ENCODE results near the gene CALCOCO1.

Gene CALCOCO1

GRCh38 chr12:53756300-53757100, 29.2 kb upstream of the CALCOCO1 start:
- peaks cover 33 to 37% of the 10 kb centered on the region in 2 donors for H3K27me3 Mint-ChIP-seq
- H3K4me1 Mint-ChIP-seq, result peaks cover 13 to 24% of the 10 kb centered on the region in 2 donors
- peak overlapping the region; percentile 48 for H3K27ac Mint-ChIP-seq
- H3K36me3 Mint-ChIP-seq, result no peaks in the 10 kb centered on the region
- ATAC-seq (replicated peaks), result no peak
- H3K9me3 Mint-ChIP-seq, result no peaks in the 10 kb centered on the region
- peak overlapping the region; percentile 18 to 38 for H3K4me3 Mint-ChIP-seq
- DNase-seq, result no peak

DNA sequence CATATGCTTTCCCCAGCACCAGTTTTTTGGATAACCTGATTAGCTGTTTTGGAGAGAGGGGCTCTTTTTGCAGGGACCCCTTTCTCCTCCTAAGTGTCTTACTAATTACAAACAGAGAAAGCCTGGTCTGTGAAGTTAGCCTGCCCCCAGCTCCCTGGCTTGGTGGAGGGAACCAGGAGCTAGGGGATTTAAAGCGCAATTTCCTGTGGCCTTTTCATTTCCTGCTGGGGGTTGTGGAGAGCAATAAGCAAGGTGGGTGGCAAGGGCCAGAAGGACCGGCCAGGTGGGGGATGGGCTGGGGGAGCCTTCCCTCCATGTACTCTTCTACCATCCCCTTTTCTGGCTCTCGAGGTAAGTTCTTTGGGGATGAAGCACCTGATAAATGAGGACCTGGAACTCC, 28.6 kb upstream of the CALCOCO1 start:
- Mint-ChIP-seq H3K36me3 (no peaks in the 10 kb centered on the region), H3K4me3 (peak overlapping the region in 1 of 2 donors; percentile 49), H3K9me3 (no peaks in the 10 kb centered on the region), H3K27me3 (peaks cover 29 to 31% of the 10 kb centered on the region in 2 donors), H3K4me1 (peaks cover 13 to 24% of the 10 kb centered on the region in 2 donors), H3K27ac (no peak overlapping the region)
- no peak for ATAC-seq (replicated peaks)
- no peak for DNase-seq

DNA sequence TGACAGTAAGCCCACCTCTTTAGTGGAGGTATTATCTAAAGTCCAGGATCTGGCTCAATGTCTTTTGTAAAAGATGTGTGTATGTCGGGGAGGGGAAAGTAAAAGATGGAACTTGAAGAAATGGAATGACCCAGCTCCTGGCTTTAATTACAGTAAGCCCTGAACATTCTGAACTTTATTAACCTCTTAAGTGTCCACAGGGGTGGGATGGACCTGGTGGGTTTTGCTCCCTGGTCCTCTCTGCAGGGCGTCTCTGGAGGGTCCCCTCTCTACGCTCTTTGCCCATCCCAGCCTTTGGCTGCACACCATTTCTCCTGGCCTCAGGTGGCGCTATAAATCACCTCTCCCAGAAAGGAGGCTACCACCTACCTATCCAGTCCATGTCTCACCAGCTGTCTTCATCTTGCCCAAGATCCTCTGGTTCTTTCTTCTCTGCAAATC, 28.2 kb upstream of the CALCOCO1 start:
- no peak for ATAC-seq (replicated peaks)
- H3K4me3 Mint-ChIP-seq, result no peak overlapping the region
- no peak for DNase-seq
- H3K9me3 Mint-ChIP-seq, result no peaks in the 10 kb centered on the region
- no peaks in the 10 kb centered on the region for H3K36me3 Mint-ChIP-seq
- peaks cover 24 to 27% of the 10 kb centered on the region in 2 donors for H3K27me3 Mint-ChIP-seq
- peaks cover 13 to 24% of the 10 kb centered on the region in 2 donors for H3K4me1 Mint-ChIP-seq
- H3K27ac Mint-ChIP-seq, result no peak overlapping the region

DNA sequence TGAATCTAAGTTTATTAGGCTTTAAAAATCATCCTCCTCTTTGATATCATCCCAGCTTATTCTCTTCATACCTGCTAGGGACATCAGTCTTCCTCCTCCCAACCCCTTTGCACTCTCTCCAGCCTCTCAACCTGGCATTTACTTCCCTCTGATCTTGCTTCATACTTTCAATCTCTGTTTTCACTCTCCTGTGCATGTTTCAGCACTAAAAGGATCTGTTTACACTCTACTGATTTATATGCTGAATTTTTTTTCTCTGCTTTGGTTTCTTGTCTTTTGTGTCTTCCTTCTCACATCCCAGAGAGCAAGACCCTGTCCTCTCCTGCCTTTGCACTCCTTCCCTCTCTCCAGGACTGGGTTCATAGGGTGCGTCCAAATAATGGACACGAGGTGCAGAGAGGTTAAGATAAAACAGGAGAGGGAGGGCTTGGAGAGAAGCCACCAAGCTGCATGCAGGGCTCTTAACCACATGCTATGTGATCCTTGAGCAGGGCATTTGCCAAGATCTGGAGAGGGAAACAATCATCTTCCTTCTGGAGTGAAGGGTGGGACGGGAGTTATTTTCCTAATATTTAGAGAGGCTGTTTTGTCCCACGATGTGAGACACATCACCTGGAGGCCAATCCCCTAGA, 27.5 kb upstream of the CALCOCO1 start:
- peaks cover 13 to 24% of the 10 kb centered on the region in 2 donors for H3K4me1 Mint-ChIP-seq
- H3K36me3 Mint-ChIP-seq, result no peaks in the 10 kb centered on the region
- H3K27me3 Mint-ChIP-seq, result peaks cover 20% of the 10 kb centered on the region in 2 donors
- H3K9me3 Mint-ChIP-seq, result no peaks in the 10 kb centered on the region
- no peak overlapping the region for H3K27ac Mint-ChIP-seq
- no peak overlapping the region for H3K4me3 Mint-ChIP-seq
- no peak for DNase-seq
- ATAC-seq (replicated peaks), result no peak

DNA sequence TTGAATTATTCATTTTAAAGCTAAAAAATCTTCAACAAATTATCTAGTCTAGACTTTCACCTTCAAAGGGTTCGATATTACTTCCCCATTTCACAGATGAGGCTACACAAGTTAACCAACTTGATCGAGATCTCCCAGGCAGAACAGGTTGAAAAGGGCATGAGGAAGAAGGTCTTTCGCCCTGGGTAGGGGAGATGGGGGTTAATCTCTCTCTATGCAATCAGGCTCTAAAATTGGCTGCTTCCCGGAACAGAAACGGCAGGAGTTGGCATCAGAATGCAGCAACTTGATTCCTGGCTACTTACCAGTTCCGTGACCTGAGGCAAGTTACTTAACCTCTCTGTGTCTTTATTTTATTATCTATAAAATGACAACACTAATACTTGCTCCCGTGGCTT, 26.9 kb upstream of the CALCOCO1 start:
- H3K27me3 Mint-ChIP-seq, result peaks cover 14% of the 10 kb centered on the region in 2 donors
- H3K4me1 Mint-ChIP-seq, result peaks cover 13 to 24% of the 10 kb centered on the region in 2 donors
- DNase-seq, result peak; percentile 14
- H3K4me3 Mint-ChIP-seq, result no peak overlapping the region
- no peaks in the 10 kb centered on the region for H3K9me3 Mint-ChIP-seq
- ATAC-seq (replicated peaks), result peak; percentile 36 to 57
- H3K36me3 Mint-ChIP-seq, result no peaks in the 10 kb centered on the region
- H3K27ac Mint-ChIP-seq, result no peak overlapping the region

DNA sequence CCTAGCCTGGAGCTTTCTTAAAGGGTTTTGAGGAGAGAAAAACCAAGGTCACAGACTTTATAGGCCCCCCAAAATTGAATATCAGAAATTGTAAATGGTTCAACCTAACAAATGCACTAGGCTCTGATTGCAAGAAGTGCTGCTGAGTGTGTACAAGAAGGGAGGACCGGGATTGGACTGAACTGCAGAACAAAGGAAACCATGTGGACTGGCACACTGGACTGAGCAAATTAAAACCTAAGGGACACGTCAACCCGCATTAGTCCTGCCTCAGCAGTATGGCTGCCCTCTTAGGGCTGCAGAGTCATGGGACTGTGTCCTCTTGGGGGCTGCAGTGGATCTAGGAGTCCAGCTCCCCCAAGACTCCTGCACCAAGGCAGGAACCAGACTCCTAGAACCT, 25.4 kb upstream of the CALCOCO1 start:
- Mint-ChIP-seq H3K27me3 (no peaks in the 10 kb centered on the region), H3K9me3 (no peaks in the 10 kb centered on the region), H3K4me3 (no peak overlapping the region), H3K27ac (no peak overlapping the region), H3K4me1 (peaks cover 0 to 18% of the 10 kb centered on the region in 2 donors), H3K36me3 (no peaks in the 10 kb centered on the region)
- DNase-seq, result no peak
- ATAC-seq (replicated peaks), result no peak

DNA sequence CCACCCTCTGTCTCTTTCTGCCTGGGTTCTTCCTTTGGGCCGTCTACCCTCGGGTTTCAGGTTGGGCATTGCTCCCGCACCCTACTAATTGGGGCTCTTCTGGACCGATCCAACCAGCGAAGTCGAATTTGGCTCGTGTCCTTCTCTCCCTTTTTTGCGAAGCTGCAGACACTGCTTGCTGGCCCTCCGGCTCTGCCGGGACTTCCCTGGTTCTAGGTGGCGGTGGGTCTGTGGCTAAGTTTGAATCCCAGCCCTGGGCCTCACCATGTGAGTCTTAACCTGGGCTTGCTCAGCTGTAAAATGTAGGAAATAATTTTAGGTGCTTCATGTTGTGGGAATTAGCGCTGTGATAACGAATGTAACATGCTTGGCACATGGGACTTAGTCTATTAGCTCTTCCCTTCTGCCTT, 24.9 kb upstream of the CALCOCO1 start:
- no peak for ATAC-seq (replicated peaks)
- no peaks in the 10 kb centered on the region for H3K27me3 Mint-ChIP-seq
- H3K9me3 Mint-ChIP-seq, result no peaks in the 10 kb centered on the region
- DNase-seq, result no peak
- no peaks in the 10 kb centered on the region for H3K36me3 Mint-ChIP-seq
- H3K27ac Mint-ChIP-seq, result no peak overlapping the region
- no peak overlapping the region for H3K4me3 Mint-ChIP-seq
- peaks cover 0 to 21% of the 10 kb centered on the region in 2 donors for H3K4me1 Mint-ChIP-seq

DNA sequence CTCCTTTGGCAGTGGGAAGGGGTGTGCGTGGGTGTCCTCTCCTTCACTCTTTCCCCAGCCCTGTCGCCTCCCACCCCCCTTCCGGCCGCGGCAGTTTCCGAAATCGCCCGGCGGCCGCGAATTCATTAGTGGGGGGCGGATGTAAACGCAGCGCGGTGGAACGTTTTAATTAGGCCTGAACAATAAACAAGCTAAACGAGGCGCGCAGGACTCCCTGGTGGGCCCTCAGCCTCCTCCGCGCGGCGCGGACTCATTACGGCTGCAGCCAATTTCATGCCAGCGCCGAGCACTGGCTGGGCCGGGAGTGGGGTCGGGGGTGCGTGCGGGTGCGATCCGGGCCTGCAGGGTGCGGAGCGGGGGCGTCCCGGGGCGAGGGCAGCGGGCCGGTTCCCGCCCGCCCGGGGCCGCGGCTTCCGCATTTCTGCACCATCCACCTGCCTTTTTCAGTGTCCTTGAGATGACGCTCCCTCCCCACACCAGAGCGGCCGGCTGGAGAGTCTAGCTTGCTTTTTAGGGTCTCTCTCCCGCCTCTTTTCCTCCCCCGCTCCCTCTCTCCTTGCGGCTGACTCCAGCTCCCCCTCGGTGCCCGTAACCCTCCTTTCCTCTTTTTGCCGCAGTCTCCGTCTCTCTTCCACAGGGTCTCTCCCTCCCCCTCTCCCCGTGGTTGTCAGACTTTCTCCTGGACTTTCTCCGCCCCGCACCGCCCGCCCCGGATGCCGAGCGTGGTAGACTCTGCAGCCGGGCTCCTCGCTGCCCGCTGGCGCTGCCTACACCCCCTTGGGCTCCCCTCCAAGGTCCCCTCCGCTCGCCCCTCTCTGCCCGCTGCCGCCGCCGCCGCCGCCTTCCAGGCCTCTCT, 24.3 kb upstream of the CALCOCO1 start, which contains the start of gene CISTR:
Gene CISTR (minus strand): TSS at position 644 of the 856 bp plus-strand sequence.
- peak; percentile 58 to 62 for ATAC-seq (replicated peaks)
- no peak within 1 kb of the TSS for H3K4me3 Mint-ChIP-seq
- no peak within 1 kb of the TSS for H3K27ac Mint-ChIP-seq
- H3K4me1 Mint-ChIP-seq, result peaks cover 0 to 22% of the 10 kb centered on the region in 2 donors
- peak; percentile 58 for DNase-seq
- H3K27me3 Mint-ChIP-seq, result no peaks in the 10 kb centered on the region
- no peaks in the 10 kb centered on the region for H3K9me3 Mint-ChIP-seq
- H3K36me3 Mint-ChIP-seq, result no peaks in the 10 kb centered on the region

GRCh38 chr12:53750812-53751335, 23.6 kb upstream of the CALCOCO1 start:
- no peak overlapping the region for H3K4me3 Mint-ChIP-seq
- no peaks in the 10 kb centered on the region for H3K36me3 Mint-ChIP-seq
- no peaks in the 10 kb centered on the region for H3K9me3 Mint-ChIP-seq
- DNase-seq, result peak; percentile 66
- ATAC-seq (replicated peaks), result peak; percentile 67 to 72
- H3K27me3 Mint-ChIP-seq, result peaks cover 6% of the 10 kb centered on the region in 2 donors
- H3K4me1 Mint-ChIP-seq, result peaks cover 0 to 18% of the 10 kb centered on the region in 2 donors
- H3K27ac Mint-ChIP-seq, result no peak overlapping the region

DNA sequence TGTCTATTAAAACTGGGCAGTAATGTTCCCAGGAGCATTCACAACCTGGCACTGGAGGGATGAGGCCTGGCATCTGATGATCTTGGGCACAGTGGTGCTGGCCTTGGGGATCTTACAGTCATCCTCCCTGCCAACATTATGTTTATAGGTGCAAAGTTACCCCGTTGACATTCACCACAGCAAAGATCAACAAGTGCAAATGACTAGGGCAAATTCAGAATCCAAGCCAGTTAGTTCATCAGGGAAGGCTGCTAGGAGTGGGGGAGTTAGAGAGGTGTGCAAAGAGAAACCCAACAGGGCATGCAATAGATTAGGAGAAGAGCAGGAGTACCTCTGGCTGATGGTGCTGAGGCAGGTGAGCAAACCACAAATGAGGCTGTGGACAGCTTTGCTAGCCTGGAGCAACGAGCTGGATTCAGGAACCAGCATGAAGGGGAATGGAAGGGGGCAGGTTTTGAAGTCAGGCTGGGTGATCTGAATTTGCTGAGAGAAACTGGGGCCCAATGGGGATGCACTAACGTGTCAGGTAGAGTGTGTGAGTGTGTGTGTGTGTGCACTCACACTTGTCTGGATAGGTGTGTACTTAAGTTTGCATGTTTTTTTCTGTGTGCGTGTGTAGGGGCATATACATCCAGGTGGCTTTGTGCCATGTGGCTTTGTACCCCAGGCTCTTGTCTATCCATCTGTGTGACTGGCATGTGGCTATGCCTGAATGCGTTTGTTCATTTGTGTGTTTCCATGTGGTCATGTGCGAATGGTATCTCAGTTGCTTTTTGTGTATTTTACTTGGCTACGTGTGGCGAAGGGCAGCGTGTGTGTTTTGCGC, 22.9 kb upstream of the CALCOCO1 start:
- Mint-ChIP-seq H3K4me1 (peaks cover 0 to 13% of the 10 kb centered on the region in 2 donors), H3K27ac (no peak overlapping the region)

DNA sequence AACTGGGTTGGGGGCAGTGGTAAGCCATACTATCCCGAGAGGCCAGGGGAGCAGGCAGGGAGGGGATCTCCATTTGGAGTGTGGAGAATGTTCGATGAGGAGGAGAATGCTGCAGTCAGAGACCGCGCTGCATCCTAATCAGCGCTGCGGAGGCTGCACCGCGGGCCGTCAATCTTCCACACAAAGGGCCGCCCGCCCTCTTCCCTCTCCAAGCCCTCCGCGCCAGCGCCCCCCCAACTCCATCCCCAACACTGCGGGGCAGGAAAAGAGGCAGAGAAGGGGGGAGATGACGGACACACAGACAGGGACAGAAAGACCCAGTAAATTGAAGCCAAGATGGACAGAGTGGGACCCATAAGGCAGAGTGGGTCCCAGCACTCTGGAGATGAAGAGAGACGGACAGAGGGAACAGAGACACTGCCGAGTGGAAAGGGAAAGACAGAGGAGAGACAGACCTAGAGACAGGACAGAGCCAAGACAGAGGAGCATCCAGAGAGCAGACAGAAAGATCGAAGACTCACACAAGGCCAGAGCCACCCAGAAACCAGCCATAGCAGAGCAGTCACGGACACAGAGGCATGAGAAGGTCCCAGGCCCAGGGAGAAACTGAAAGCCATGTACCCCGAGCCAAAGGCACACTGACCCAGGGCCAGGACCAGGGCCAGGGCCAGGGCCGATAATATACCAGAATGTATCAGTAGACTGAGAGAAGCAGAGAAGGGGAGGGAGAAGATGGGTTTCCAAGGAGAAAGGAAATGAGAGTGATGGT, 21.0 kb upstream of the CALCOCO1 start:
- DNase-seq (no peak), ATAC-seq (replicated peaks) (no peak)
- H3K4me1 Mint-ChIP-seq, result peaks cover 6 to 18% of the 10 kb centered on the region in 2 donors
- H3K27ac Mint-ChIP-seq, result no peak overlapping the region
- H3K4me3 Mint-ChIP-seq, result no peak overlapping the region
- H3K9me3 Mint-ChIP-seq, result no peaks in the 10 kb centered on the region
- H3K36me3 Mint-ChIP-seq, result no peaks in the 10 kb centered on the region
- H3K27me3 Mint-ChIP-seq, result peaks cover 28 to 31% of the 10 kb centered on the region in 2 donors

More for the DNA sequence above, 22.9 kb upstream of the CALCOCO1 start:
- Mint-ChIP-seq H3K9me3 (no peaks in the 10 kb centered on the region), H3K36me3 (no peaks in the 10 kb centered on the region), H3K4me3 (no peak overlapping the region), H3K27me3 (peaks cover 11 to 13% of the 10 kb centered on the region in 2 donors)
- ATAC-seq (replicated peaks), result peak; percentile 0 to 3
- DNase-seq, result no peak

- peaks cover 8 to 18% of the 10 kb centered on the region in 2 donors for H3K4me1 Mint-ChIP-seq
- no peak overlapping the region for H3K27ac Mint-ChIP-seq
- H3K4me3 Mint-ChIP-seq, result peak overlapping the region in 1 of 2 donors; percentile 26
- H3K27me3 Mint-ChIP-seq, result peaks cover 40 to 42% of the 10 kb centered on the region in 2 donors
- H3K36me3 Mint-ChIP-seq, result no peaks in the 10 kb centered on the region
- DNase-seq (no peak), ATAC-seq (replicated peaks) (no peak)
- no peaks in the 10 kb centered on the region for H3K9me3 Mint-ChIP-seq
Observed at GRCh38 chr12:53747095-53747494, 19.8 kb upstream of the CALCOCO1 start.
